Tibial nerve (tissue), 4 donors: ENCODE measurements around the gene FJX1.

Experiments
- CTCF ChIP-seq, 5 experiments: fragments of 200-600 bp in 3 of 5; fragments of 450-650 bp in 2 of 5; sonication (generic) in 3 of 5; IDR thresholded peaks; one replicate each; pipeline ENCODE4 v1.5.1; 2016 to 2019; ENCODE audit warnings: antibody characterized with exemption in 5 of 5, mild to moderate bottlenecking in 3 of 5, moderate library complexity in 2 of 5
- EP300 ChIP-seq, 2 donors: sonication (generic); formaldehyde crosslinking; IDR thresholded peaks; one replicate each; pipeline ENCODE4 v1.6.1; 2017; ENCODE audit warnings: antibody characterized with exemption in 2 of 2, mild to moderate bottlenecking in 1 of 2
- POLR2A ChIP-seq, 2 donors: fragments of 450-650 bp; IDR thresholded peaks; one replicate each; pipeline ENCODE4 v1.6.1; 2017; ENCODE audit warnings: antibody characterized with exemption in 2 of 2, mild to moderate bottlenecking in 2 of 2, moderate library complexity in 2 of 2

- TF ChIP-seq CTCF (IDR thresholded peaks at IDR 0.05) (no peak), POLR2A (IDR thresholded peaks at IDR 0.05) (no peak), EP300 (IDR thresholded peaks at IDR 0.05) (no peak)
Observed at GRCh38 chr11:35605706-35606105, 12.6 kb upstream of the FJX1 start.
